OCI-LY7 (cell line): Measurements from ENCODE around the gene DTX1. TPM values are rescaled to one million over a fixed set of nuclear protein-coding genes. Genes with fewer than 3 reads are reported as not detected.

Source experiments
- BruUV-seq: library from RNA; stranded (reverse); fragments of 400-500 nt; replicated peaks from 2 replicates; lab custom pipeline; 2021; lab: Mats Ljungman, UMichigan
- CTCF ChIA-PET: fragments of 300-600 bp; sonication (Branson Sonifier 250); formaldehyde crosslinking; loops from one replicate; lab custom pipeline; 2022; ENCODE audit warnings: antibody characterized with exemption; ENCODE audit not compliant: unreplicated experiment; lab: Charles Lee
- POLR2A ChIA-PET: fragments of 300-600 bp; sonication (Branson Sonifier 250); formaldehyde crosslinking; loops from one replicate; lab custom pipeline; 2022; ENCODE audit warnings: antibody characterized with exemption; lab: Charles Lee
- DNase-seq: peaks from one replicate; pipeline ENCODE4 v3.0.0-alpha.2; 2015; ENCODE audit warnings: low spot score
- H2AFZ ChIP-seq: fragments of 200-600 bp; sonication (generic), shearing (Covaris generic); 2 replicates; pipeline ENCODE4 v1.6.1; 2014; ENCODE audit warnings: mild to moderate bottlenecking, antibody characterized with exemption, low read length, moderate library complexity
- H3K27ac ChIP-seq: fragments of 200-600 bp; sonication (generic); 2 replicates; pipeline ENCODE4 v1.5.1; 2014; ENCODE audit warnings: mixed run types, low read depth, mild to moderate bottlenecking, moderate library complexity, low read length, inconsistent platforms; ENCODE audit not compliant: poor library complexity, severe bottlenecking
- H3K36me3 ChIP-seq: fragments of 200-600 bp; sonication (generic); 2 replicates; pipeline ENCODE4 v1.6.1; 2014; ENCODE audit warnings: mild to moderate bottlenecking, antibody characterized with exemption, low read length, moderate library complexity, mixed read lengths; ENCODE audit not compliant: insufficient read depth
- H3K4me1 ChIP-seq: fragments of 200-600 bp; sonication (generic); 2 replicates; pipeline ENCODE4 v1.5.1; 2014; ENCODE audit warnings: mild to moderate bottlenecking, low read length; ENCODE audit not compliant: insufficient read depth, poor library complexity, severe bottlenecking
- H3K4me2 ChIP-seq: fragments of 200-600 bp; sonication (generic); 2 replicates; pipeline ENCODE4 v1.6.1; 2014; ENCODE audit warnings: mild to moderate bottlenecking, low read length
- H3K4me3 ChIP-seq: fragments of 200-600 bp; sonication (generic); 2 replicates; pipeline ENCODE4 v1.5.1; 2014; ENCODE audit warnings: mild to moderate bottlenecking, low read depth, low read length; ENCODE audit not compliant: poor library complexity, severe bottlenecking
- H3K79me2 ChIP-seq: fragments of 200-600 bp; sonication (generic); 2 replicates; pipeline ENCODE4 v1.6.1; 2016; ENCODE audit warnings: low read depth, mild to moderate bottlenecking, low read length, moderate library complexity, mixed read lengths; ENCODE audit not compliant: insufficient read depth
- H3K9me2 ChIP-seq: fragments of 200-600 bp; sonication (generic); 2 replicates; pipeline ENCODE4 v1.6.1; 2016; ENCODE audit warnings: mild to moderate bottlenecking, low read length, mixed read lengths; ENCODE audit not compliant: insufficient read depth
- H3K9me3 ChIP-seq: fragments of 200-600 bp; sonication (generic); 2 replicates; pipeline ENCODE4 v1.6.1; 2014; ENCODE audit warnings: mild to moderate bottlenecking, mixed run types, low read length, mixed read lengths
- H4K20me1 ChIP-seq: fragments of 200-600 bp; sonication (generic); 2 replicates; pipeline ENCODE4 v1.6.1; 2014; ENCODE audit warnings: mild to moderate bottlenecking, antibody characterized with exemption, low read length, moderate library complexity, mixed read lengths; ENCODE audit not compliant: insufficient read depth
- EZH2phosphoT487 ChIP-seq: fragments of 200-600 bp; sonication (generic); IDR thresholded peaks from 2 replicates; pipeline ENCODE4 v1.6.1; 2018; ENCODE audit warnings: low read depth, borderline replicate concordance, mild to moderate bottlenecking, mixed run types, antibody characterized with exemption, low read length, moderate library complexity, mixed read lengths
- intact Hi-C: fragments of 100-400 bp; cut with micrococcal nuclease; formaldehyde crosslinking; loops from one replicate; pipeline ENCODE4 v1.10.0; 2022; ENCODE audit not compliant: unreplicated experiment
- total RNA-seq, 2 experiments: library from RNA; depleted of rRNA in 1 of 2; stranded (reverse); fragments of >200 nt in 1 of 2; shearing (Covaris generic) in 1 of 2; gene quantifications; 2 replicates each; pipeline ENCODE4 v1.2.3, GENCODE V29; 2014 to 2022
- TF ChIP-seq, protein P1 (sequence below): fragments of 200-600 bp; sonication (generic); conservative IDR thresholded peaks from 2 replicates; pipeline ENCODE4 v1.5.1; 2014; ENCODE audit warnings: mild to moderate bottlenecking, antibody characterized with exemption, low read length, moderate library complexity, mixed read lengths

DTX1 gene
- total RNA-seq, 2 experiments from 2014 or later: 293 to 535 TPM

DNA sequence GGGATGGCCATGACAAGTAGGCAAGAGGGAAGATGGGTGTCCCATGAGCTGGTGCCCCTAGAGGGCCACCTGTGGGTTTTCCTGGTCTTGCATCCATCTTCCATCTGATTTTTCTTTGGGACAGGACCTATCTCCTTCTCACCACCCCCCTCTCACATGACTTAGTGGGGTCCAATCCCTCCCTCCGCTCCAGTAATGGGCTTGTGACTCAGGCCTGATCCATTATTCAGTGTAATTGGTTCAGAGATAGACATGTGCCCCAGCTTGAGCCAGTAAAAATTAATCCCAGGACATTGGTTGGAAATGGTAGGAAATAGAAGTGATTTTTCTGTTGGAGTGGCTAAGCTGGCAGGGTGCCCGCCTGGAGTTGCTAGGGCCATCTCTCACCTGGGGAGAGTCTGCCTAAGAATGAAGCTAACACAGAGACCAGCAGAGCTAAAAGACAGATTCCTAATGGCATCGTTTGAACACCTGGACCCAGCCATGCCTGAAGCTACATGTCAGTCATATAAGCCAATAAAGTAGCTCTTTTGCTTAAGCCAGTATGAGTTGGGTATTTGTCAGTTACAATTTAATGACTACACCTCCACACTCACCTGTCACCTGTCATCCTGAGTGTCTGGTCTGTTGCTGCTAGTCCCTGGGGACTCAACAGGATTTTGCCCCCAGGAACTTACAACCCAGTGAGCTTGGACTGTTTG lies 64.3 kb downstream of the DTX1 start:
- peaks cover 24% of the 10 kb centered on the region for H3K9me3 ChIP-seq
- intact Hi-C loops: loop anchor here (10.0 kb wide), 1 partner anchor 216 kb away; the partner anchor contains the start of gene OAS1
- H2AFZ ChIP-seq: no peak overlapping the region
- CTCF ChIA-PET: interaction anchor here (0.7 to 1.1 kb wide), 3 partner anchors 13 to 72 kb away, joined by 3 to 6 read pairs (median 3); no protein-coding TSS in a partner anchor
- peaks cover 93% of the 10 kb centered on the region for H3K36me3 ChIP-seq
- peak overlapping the region; percentile 6 for H3K4me3 ChIP-seq
- H3K4me2 ChIP-seq: peak overlapping the region; percentile 53
- peaks cover 11% of the 10 kb centered on the region; the same call in 1 of the 2 replicates for H3K79me2 ChIP-seq
- peak overlapping the region; percentile 82 for H3K27ac ChIP-seq
- no peaks in the 10 kb centered on the region for H4K20me1 ChIP-seq
- H3K9me2 ChIP-seq: no peaks in the 10 kb centered on the region
- DNase-seq: peak; percentile 88
- POLR2A ChIA-PET: interaction anchor here (0.6 to 2.1 kb wide), 11 partner anchors 9 to 177 kb away, joined by 3 to 10 read pairs (median 5); partner anchors contain the start of gene RASAL1
- BruUV-seq: no TSS peak
- no peak for TF ChIP-seq EZH2phosphoT487
- TF ChIP-seq, protein P1, sequence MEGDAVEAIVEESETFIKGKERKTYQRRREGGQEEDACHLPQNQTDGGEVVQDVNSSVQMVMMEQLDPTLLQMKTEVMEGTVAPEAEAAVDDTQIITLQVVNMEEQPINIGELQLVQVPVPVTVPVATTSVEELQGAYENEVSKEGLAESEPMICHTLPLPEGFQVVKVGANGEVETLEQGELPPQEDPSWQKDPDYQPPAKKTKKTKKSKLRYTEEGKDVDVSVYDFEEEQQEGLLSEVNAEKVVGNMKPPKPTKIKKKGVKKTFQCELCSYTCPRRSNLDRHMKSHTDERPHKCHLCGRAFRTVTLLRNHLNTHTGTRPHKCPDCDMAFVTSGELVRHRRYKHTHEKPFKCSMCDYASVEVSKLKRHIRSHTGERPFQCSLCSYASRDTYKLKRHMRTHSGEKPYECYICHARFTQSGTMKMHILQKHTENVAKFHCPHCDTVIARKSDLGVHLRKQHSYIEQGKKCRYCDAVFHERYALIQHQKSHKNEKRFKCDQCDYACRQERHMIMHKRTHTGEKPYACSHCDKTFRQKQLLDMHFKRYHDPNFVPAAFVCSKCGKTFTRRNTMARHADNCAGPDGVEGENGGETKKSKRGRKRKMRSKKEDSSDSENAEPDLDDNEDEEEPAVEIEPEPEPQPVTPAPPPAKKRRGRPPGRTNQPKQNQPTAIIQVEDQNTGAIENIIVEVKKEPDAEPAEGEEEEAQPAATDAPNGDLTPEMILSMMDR: peak; percentile 25; the same call in 1 of the 2 replicates
- H3K4me1 ChIP-seq: peaks cover 57% of the 10 kb centered on the region

DNA sequence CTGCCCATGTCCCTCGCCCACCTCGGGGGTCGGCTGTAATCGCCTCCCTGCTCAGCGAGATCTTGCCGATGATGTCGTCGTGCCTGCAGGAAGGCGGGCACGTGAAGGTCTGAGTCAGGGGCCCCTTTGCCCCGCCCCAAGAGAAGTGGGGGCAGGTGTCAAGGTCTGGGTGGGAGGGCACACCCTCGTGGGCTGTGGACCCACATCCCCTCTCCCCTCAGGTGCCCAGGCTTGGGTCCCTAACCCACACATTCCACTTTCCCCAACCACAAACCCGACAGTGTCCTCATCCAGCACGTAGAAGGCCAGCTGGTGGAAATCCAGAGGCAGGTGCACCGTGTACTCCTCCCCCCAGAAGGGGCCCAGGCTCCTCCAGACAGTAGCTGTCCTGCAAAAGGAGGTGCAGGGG lies 71.3 kb downstream of the DTX1 start:
- H3K4me2 ChIP-seq: peak overlapping the region; percentile 81
- no peaks in the 10 kb centered on the region for H4K20me1 ChIP-seq
- no peak overlapping the region for H2AFZ ChIP-seq
- ChIA-PET CTCF (no interaction called here), POLR2A (interaction anchor here (0.6 to 0.9 kb wide), 2 partner anchors 42 to 46 kb away, joined by 4 to 5 read pairs; no protein-coding TSS in a partner anchor)
- TF ChIP-seq, protein P1: no peak
- no peak for TF ChIP-seq EZH2phosphoT487
- peaks cover 81% of the 10 kb centered on the region for H3K36me3 ChIP-seq
- H3K9me3 ChIP-seq: peaks cover 18% of the 10 kb centered on the region
- intact Hi-C loops: loop anchor here (10.0 kb wide), 1 partner anchor 223 kb away; the partner anchor contains the start of gene OAS1
- H3K79me2 ChIP-seq: peaks cover 69% of the 10 kb centered on the region
- peaks cover 53% of the 10 kb centered on the region for H3K4me1 ChIP-seq
- no peaks in the 10 kb centered on the region for H3K9me2 ChIP-seq
- H3K4me3 ChIP-seq: peak overlapping the region; percentile 57
- no peak for DNase-seq
- BruUV-seq: no TSS peak
- peak overlapping the region; percentile 87 for H3K27ac ChIP-seq
